ENCODE data around the gene USHBP1. TPM values are rescaled to one million over a fixed set of nuclear protein-coding genes. Genes with fewer than 3 reads are reported as not detected.

The USHBP1 gene
- total RNA-seq, 1 experiment from 2014 or later, result 6.4 TPM

DNA sequence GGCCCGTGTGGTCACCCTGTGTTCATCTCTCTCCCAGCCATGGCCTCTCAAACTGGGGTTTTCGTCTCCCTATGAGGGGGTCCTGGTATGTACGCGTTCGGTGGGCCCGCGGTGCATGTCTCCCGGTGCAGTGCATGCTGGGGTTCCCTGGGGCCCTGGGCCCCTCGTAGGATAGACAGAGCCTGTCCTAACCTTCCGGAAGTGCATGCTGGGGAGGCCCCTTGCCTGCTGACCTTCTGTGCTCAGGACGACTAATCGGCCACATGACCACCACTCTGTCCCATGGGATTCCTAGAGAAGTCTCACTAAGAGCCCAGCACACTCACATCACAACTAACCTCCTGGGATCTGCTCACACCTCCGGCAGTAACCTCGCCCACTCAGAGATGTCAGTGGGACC lies 54.2 kb downstream of the USHBP1 start:
- Histone ChIP-seq H2AK5ac (ENCODE audit: insufficient read length, low read length) (no peak overlapping the region), H3K4ac (ENCODE audit: low read depth, low read length) (no peak overlapping the region), H3K14ac (ENCODE audit: insufficient read depth, low read length) (no peak overlapping the region), H2BK120ac (ENCODE audit: low read depth, low read length, poor library complexity, severe bottlenecking) (no peak overlapping the region), H3T11ph (ENCODE audit: low read length) (no peak overlapping the region), H3K27me3 (ENCODE audit: insufficient read depth, low read length) (no peaks in the 10 kb centered on the region), H2BK5ac (ENCODE audit: insufficient read length, low read length) (no peak overlapping the region), H2BK15ac (ENCODE audit: low read depth, low read length) (no peak overlapping the region), H3K23ac (ENCODE audit: insufficient read length, low read depth, low read length) (no peak overlapping the region), H3K27ac (ENCODE audit: insufficient read length, low read depth, low read length) (no peak overlapping the region), H3K4me2 (ENCODE audit: insufficient read depth, insufficient read length, low read length) (no peak overlapping the region), H3K56ac (ENCODE audit: insufficient read length, low read depth, low read length) (no peak overlapping the region), H4K5ac (ENCODE audit: insufficient read length, low read depth, low read length) (no peak overlapping the region), H3K18ac (ENCODE audit: insufficient read length, low read depth, low read length) (no peak overlapping the region), H3K79me1 (ENCODE audit: insufficient read depth, low read depth, low read length, poor library complexity, severe bottlenecking) (no peaks in the 10 kb centered on the region), H3K79me2 (ENCODE audit: insufficient read depth, low read length) (no peaks in the 10 kb centered on the region), H2BK20ac (ENCODE audit: low read depth, low read length, poor library complexity, severe bottlenecking) (no peak overlapping the region), H3K4me1 (ENCODE audit: insufficient read depth, low read length) (no peaks in the 10 kb centered on the region; the same call in 1 of the 2 replicates), H3K9me3 (ENCODE audit: control insufficient read depth, low read depth, low read length) (no peaks in the 10 kb centered on the region), H4K8ac (replicated peaks; ENCODE audit: insufficient read length, low read depth, low read length) (no peak overlapping the region), H3K23me2 (ENCODE audit: insufficient read length, low read depth, low read length, poor library complexity, severe bottlenecking) (peaks cover 5% of the 10 kb centered on the region), H4K20me1 (ENCODE audit: control insufficient read depth, insufficient read depth, insufficient read length) (peaks cover 2% of the 10 kb centered on the region), H2BK12ac (ENCODE audit: insufficient read length, low read depth, low read length) (no peak overlapping the region), H3K9ac (ENCODE audit: extremely low read depth, insufficient read length, low read length) (no peak overlapping the region), H2AFZ (ENCODE audit: low read length) (no peak overlapping the region), H4K91ac (ENCODE audit: insufficient read length, low read depth, low read length) (no peak overlapping the region)
- peaks cover 9 to 45% (median 29%) of the 10 kb centered on the region in 3 experiments; a peak in 6 of 7 replicates for H3K36me3 Mint-ChIP-seq (ENCODE audit: insufficient read depth in 1 of 3, low read depth in 3 of 3)
- peaks cover 12 to 20% of the 10 kb centered on the region in 2 experiments for H3K4me1 Mint-ChIP-seq
- H3K27me3 Mint-ChIP-seq (ENCODE audit: low read depth), result no peaks in the 10 kb centered on the region
- TF ChIP-seq CTCF (conservative IDR thresholded peaks at IDR 0.05), result no peak
- no peaks in the 10 kb centered on the region for H3K9me3 Mint-ChIP-seq
- WGBS (ENCODE audit: extremely low coverage, insufficient read length, low lambda C conversion rate), result no CpG with 5 or more reads among the region's 14 CpGs
- DNase-seq, result no peak
- no peak overlapping the region for H3K4me3 Mint-ChIP-seq
- no peak overlapping the region for H3K27ac Mint-ChIP-seq

Measured in H9 (cell line).